ENCODE results near the gene COL25A1.

The COL25A1 gene

GRCh38 chr4:108846568-108846967, 455.9 kb downstream of the COL25A1 start:
- DNase-seq = no peak

- no peak for DNase-seq
These were observed 462.0 kb downstream of the COL25A1 start for GRCh38 chr4:108840426-108840975.

- no peak for DNase-seq
These were observed 463.1 kb downstream of the COL25A1 start for GRCh38 chr4:108839333-108839732.

- DNase-seq = no peak
These were observed 464.0 kb downstream of the COL25A1 start for GRCh38 chr4:108838451-108838850.

GRCh38 chr4:108834835-108835384, 467.5 kb downstream of the COL25A1 start:
- DNase-seq = no peak

GRCh38 chr4:108834166-108834834, 468.2 kb downstream of the COL25A1 start:
- DNase-seq = no peak

- DNase-seq = no peak
These were observed 469.4 kb downstream of the COL25A1 start for GRCh38 chr4:108833046-108833445.

- no peak for DNase-seq
These were observed 470.6 kb downstream of the COL25A1 start for GRCh38 chr4:108831886-108832285.

GRCh38 chr4:108831291-108831690, 471.2 kb downstream of the COL25A1 start:
- no peak for DNase-seq

GRCh38 chr4:108830509-108831244, 471.8 kb downstream of the COL25A1 start:
- DNase-seq = no peak

- DNase-seq = no peak
These were observed 472.4 kb downstream of the COL25A1 start for GRCh38 chr4:108829966-108830492.

- DNase-seq = no peak
These were observed 473.8 kb downstream of the COL25A1 start for GRCh38 chr4:108828620-108829019.

- no peak for DNase-seq
These were observed 476.7 kb downstream of the COL25A1 start for GRCh38 chr4:108825737-108826136.

- DNase-seq = no peak
These were observed 481.0 kb downstream of the COL25A1 start for GRCh38 chr4:108821351-108821930.

- DNase-seq = no peak
These were observed 481.7 kb downstream of the COL25A1 start for GRCh38 chr4:108820492-108821350.

GRCh38 chr4:108814326-108814725, 488.1 kb downstream of the COL25A1 start:
- DNase-seq = no peak

GRCh38 chr4:108813261-108813660, 489.2 kb downstream of the COL25A1 start:
- no peak for DNase-seq

- no peak for DNase-seq
These were observed 491.0 kb downstream of the COL25A1 start for GRCh38 chr4:108811486-108811885.

GRCh38 chr4:108810087-108810486, 492.4 kb downstream of the COL25A1 start:
- DNase-seq = no peak

- no peak for DNase-seq
These were observed 497.7 kb downstream of the COL25A1 start for GRCh38 chr4:108804648-108805273.

- no peak for DNase-seq
These were observed 503.2 kb downstream of the COL25A1 start for GRCh38 chr4:108799306-108799705.

GRCh38 chr4:108796173-108796572, 506.3 kb downstream of the COL25A1 start:
- DNase-seq = no peak

All from CD4-positive, alpha-beta T cell treated with Interleukin-6 for 4 hours (primary cell).